ENCODE measurements around the gene DNAJC5.
"Not testable (repeated sequence)": the region's sequence is repeated elsewhere in the genome, so short reads cannot be mapped to it uniquely, and the experiment has no call there.

The DNAJC5 gene

DNA sequence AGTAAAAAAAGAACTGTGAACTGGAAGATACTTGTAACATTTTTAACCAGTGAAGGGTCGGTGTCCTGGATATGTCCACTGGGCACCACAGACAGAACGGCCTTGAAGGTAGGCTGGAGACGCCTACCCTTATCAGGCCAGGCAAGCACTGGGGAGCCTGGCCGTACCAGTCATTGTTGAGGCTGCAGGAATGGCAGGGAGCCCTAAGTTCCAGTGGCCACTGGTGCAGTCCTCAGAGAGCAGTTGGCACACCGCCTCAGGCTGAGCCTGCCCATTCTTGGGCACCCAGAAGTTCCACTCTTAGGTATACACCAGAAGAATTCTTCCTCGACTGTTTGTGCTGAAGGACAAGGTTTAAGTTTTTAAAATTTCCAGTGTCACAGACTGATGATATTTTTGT, 20.5 kb downstream of the DNAJC5 start:
- no peak for DNase-seq

DNA sequence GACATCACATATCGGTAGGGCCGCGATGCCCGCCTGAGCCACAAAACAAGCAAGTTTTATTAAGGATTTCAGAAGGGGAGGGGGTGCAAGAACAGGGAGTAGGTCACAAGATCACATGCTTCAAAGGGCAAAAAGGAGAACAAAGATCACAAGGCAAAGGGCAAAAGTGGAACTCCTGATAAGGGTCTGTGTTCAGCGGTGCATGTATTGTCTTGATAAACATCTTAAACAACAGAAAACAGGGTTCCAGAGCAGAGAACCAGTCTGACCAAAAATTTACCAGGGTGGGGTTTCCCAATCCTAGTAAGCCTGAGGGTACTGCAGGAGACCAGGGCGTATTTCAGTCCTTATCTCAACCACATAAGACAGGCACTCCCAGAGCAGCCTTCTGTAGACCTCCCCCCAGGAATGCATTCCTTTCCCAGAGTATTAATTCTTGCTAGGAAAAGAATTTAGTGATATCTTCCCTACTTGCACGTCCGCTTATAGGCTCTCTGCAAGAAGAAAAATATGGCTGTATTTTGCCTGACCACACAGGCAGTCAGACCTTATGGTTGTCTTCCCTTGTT, 21.5 kb downstream of the DNAJC5 start:
- not testable (repeated sequence) for DNase-seq

DNA sequence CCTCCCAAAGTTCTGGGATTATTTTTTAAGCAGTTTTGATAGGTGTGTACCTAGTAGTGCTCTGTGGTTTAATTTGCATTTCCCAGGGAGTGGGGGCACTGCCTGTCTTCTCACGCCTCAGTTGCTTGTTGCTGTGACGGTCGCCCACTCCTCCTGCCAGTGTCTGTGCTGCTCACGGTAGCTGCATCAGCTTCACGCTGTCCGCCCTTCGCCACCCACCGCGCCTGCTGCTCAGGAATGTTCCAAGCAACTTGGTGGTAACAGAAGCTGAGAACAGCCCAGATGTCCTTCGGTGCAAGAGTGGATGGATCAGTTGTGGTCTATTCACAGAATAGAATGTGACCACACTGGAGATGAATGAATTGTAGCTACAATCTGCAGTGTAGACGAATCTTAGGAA, 22.9 kb downstream of the DNAJC5 start:
- no peak for DNase-seq

DNA sequence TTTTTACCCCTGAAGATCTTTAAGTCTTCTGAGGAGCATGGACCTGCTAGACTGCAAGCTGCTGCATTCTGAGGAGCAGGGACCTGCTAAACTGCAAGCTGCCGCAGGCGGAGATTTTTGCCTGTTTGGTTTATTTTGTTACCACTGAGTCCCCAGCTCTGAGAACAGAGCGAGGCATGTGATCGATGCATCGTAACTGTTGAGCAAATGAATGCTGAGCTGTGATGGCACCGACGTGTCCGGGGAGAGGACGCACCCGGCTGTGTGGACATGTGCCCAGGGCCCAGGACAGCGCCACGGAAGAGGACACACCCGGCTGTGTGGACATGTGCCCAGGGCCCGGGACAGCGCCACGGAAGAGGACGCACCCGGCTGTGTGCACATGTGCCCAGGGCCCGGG, 24.2 kb downstream of the DNAJC5 start:
- DNase-seq = no peak

DNA sequence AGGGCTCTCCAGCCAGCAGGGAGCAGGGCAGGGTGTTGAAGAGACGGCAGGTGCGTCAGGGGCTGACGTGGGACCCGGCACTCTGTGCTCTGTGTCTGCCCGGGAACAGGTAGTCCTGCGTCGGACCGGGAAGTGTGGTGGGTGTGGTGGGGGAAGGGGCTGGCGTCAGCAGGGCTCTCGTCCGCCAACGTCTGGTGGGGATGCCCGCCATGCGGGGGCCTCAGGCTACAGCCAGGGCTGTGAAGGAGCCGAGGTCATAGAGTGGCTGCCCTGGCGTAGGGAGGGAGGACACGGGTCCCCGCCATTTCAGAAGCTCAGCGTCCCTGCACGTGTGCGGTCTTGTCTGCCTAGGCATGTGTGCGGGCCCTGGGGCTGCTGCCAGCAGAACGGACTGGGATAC, 25.3 kb downstream of the DNAJC5 start:
- no peak for DNase-seq

DNA sequence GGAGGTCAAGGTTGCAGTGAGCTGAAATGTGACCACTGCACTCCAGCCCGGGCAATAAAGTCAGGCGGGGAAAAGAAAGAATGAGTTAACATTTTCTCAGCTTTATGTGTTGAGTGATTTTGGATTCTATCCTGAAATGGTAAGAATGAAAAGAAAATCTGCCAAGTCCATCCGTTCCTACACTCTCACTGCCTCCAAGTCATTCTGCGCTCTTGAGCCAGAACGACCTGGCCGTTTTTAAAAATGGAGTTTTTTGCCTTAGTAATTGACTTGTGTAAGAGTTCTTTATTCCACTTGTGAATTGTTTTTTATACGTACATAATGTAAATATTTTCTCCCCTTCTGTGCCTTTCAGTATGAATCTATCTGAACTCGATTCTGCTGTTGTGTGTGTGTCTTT, 28.7 kb downstream of the DNAJC5 start:
- no peak for DNase-seq

DNA sequence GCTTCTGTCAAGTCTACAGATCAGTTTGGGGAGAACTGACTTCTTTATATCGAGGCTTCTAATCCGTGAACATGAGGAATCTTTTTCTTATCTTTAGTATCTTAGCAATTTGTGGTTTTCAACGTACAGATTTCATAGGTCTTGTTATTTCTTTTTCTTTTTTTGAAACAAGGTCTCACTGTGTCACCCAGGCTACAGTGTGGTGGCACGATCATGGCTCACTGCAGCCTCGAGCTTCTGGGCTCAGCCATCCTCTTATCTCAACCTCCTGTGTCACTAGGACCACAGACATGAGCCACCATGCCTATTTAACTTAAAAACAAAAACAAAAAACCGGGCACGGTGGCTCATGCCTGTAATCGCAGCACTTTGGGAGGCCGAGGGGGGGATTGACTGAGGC, 29.3 kb downstream of the DNAJC5 start:
- DNase-seq = no peak

DNA sequence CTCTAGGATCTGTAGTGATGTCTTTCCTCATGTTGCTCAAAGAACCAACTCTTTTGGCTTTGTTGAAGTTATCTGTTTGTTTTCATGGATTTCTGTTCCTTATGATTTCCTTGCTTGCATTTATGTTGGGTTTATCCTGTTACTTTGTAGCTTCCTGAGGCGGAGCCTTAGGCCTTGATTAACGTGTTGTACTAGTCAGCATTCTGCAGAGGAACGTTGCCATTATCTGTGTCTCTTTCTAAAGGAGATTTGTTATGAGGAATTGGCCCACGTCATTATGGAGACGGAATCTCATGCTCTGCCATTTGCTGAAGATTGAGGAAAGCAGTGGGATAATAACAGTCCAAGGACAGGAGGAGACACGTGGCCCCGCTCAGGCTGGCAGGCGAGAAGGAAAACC, 31.4 kb downstream of the DNAJC5 start:
- no peak for DNase-seq

DNA sequence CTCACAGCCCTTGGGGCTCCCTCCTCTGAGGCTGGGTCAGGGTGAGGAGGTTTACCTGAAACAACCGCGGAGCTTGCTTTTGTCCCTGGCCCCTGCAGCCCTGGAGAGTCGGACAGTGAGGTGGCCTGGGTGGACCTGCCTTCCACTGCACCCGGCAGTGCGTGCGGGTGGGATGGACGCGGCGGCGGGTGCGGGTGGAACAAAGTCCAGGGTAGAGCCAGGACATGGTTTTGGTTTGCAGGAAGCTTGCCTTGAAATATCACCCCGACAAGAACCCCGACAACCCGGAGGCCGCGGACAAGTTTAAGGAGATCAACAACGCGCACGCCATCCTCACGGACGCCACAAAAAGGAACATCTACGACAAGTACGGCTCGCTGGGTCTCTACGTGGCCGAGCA, 34.1 kb downstream of the DNAJC5 start:
- DNase-seq = no peak

DNA sequence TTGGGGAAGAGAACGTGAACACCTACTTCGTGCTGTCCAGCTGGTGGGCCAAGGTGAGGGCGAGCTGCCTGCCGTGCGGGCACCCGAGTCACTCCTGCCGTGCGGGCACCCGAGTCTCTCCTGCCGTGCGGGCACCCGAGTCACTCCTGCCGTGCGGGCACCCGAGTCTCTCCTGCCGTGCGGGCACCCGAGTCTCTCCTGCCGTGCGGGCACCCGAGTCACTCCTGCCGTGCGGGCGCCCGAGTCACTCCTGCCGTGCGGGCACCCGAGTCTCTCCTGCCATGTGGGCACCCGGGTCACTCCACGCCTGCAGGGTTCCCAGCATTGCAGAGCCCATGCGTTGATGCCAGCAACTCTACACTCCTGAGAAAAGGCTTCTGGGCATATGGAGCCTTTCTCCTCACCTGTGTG, 34.6 kb downstream of the DNAJC5 start:
- DNase-seq = not testable (repeated sequence)

DNA sequence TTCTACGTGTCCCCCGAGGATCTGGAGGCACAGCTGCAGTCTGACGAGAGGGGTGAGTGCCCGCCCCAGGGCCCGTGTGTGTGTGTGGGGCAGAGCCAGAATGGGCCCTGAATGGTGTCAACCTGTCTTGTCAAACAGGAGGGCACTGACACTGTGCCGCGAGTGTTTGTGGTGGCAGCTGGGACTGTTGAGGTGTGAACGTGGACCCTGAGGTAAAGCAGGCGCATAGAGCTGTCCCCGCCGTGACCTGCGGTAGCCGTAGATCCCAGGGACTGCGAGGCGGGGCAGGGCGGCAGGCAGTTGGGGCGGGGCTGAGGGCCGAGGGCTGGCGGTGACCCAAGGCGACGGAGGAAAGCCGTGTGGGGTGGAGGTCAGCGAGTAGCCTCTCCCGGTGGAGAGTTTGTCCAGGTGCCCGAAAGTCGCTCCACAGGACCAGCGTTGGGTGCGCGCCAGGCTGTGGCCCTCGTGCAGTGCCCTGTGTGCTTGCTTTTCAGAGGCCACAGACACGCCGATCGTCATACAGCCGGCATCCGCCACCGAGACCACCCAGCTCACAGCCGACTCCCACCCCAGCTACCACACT, 36.1 kb downstream of the DNAJC5 start:
- DNase-seq = no peak

DNA sequence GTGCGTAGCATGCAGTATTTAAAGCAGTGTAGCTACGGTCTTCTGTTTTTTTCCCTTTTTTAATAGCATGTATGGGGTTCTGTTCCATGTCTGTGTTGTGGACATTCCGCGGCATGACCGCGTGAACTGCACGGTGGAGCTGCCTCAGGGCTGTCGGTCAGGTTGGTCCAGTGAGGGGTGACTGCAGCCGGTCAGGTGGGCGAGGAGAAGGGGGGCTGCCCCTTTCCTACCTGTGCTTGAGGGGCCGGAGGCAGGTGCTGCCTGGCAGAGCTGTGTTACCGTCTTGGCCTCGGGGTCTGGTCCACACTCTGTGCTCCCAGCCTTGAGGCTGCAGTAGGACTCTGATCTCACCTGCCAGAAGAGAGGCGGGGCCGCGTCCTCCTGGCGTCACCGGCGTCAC, 36.8 kb downstream of the DNAJC5 start:
- no peak for DNase-seq

DNA sequence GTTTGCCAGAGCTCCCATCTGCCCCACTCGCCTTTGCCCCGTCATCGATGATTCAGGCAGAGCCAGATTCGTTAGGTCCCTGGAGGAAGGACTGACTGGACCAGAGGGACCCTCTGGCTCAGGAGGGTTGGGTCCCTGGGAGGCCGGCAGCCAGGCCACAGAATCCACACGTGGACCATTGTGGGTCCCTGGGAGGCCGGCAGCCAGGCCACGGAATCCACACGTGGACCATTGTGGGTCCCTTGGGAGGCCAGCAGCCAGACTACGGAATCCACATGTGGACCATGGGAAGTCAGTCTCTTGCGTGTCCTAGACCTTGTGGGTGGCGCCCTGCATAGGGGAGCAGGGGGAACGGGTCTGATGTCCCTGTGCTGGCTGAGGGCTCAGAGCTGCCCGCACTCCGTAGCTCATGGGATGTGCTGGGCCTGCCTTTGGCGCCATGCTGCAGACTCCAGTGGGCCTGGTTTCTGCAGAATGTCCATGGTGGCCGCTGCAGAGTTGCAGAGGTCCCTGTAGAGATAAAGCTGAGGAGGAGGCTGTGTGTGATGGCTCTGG, 37.8 kb downstream of the DNAJC5 start:
- no peak for DNase-seq

DNA sequence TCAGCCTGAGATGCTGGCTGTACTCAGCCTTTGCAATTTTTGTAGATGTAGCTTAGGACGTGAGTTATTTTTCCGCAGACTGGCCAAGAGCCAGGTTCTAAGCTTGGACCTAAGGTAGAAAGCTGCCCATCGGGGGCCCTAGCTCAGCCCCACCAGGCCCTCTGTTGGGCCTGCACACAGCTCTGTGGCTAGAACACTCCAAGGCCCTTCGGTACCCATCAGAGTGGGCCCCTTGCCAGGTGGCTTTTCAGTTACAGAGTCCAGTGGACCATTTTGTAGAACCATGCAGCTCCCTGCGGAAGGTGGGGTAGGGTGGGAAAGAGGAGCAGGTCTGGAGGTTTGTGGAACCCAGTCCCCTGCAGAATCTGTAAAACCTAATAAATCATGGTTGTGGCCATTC, 38.7 kb downstream of the DNAJC5 start:
- no peak for DNase-seq

DNA sequence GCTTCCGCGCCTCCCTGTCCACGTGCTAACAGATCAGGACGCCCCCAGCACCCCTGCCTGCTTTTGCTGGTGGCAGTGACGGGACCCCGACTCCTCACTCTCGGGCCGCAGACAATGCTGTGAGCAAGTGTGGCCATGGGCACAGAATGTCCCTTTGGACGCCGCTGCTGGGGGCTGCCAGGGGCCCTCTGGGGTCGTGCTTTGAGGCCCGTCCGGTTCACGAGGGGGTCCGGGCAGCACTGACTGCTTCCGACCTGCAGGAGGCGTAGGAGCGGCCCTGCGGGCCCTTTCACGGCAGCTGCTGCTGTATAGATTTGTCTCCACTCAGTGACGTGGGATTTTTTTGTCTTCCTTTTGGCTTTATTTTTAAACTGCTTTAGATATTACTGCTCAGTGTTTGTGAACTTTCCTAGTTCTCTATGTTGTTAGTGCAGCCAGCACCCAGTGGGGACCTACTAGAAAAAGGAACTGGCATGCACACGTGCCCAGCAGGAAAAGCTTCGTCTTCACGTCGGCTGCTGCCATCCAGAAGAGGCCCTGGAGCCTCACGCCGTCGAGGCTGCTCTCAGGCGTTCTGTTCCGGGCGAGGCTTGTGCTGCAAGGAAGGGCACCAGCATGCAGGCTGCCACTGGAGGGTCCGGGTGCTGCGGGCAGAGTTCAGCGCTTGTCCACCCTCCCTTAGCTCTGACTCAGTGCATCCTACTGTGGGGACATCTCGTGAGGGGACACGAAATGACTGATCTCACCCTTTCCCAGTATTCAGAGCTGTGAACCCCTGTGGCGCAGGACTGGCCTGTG, 39.5 kb downstream of the DNAJC5 start:
- DNase-seq = no peak

DNA sequence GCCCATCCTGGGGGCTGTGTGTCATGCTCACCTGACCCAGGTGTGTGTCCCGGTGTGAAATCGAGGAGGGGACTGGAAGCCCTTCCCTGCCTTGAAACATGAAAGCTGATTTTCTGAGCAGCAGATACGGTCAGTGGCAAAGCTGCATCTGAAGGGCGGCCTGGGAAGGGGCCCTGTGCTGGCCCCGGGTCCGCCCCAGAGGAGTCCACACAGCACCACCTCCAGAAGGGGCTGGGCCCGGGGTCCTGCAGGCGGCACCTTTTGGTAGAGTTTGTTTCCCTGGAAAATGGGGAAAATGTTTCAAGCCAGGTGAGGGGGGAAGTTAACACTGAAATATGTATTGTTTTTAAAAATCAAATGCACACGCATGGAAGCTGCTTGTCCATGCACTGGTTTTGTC, 40.5 kb downstream of the DNAJC5 start:
- no peak for DNase-seq

DNA sequence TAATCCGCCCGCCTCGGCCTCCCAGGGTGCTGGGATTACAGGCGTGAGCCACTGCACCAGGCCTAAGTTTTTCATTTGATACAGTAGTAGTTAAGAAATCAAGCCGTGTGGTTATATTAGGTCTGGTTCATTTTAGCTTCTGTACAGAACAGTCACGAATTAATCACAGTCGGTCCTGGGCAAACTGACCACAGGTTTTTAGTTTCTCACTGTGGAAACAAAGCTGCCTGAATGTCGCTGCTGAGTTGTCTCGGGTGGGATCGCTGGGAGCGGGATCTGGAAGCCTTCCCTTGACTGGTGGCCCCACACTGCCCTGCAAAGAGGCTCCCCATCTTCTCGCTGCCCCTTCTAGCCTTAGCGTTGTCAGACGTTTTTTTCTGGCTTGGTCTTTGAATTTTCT, 42.7 kb downstream of the DNAJC5 start:
- no peak for DNase-seq

DNA sequence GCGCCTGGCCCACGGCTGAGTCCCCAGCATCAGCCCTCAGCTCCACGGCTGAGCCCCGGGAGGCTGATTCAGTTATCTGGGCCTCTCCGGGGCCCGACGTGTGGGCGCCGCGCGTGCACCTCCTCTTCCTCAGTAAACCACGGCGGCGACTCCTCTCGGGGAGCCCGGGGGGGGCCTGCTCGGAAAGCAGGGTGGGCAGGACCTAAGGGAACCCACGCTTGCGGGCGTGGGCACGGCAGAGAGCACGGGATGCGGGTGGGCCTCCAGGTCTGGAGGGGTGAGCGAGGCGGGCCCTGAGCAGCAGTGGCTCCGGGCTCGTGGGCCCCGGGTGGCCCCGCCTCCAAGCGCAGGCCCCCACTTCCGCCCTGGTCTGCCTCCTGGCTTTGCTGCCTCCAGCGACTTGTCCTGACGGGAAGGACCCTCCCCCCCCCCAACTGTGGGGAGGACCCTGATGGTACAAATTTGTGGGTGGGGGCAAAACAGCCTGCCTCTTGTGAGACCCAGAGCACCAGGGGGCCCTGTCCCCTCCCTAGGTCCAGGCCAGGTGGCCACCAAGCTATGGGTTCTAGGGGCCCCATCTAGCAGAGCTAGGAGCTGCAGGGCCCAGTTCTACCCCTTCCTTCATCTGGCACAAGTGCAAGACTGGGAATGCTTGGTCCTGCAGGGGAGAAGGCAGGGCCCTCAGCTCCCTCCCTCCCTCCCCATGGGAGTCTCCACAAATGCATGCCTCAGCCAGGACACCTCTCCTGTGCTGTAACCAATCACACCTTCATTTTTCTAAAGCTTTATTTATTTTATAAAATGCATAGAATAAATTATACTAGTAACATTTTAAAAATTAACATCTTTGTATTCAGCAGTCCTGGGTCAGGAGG, 44.4 kb downstream of the DNAJC5 start:
- DNase-seq = no peak

DNA sequence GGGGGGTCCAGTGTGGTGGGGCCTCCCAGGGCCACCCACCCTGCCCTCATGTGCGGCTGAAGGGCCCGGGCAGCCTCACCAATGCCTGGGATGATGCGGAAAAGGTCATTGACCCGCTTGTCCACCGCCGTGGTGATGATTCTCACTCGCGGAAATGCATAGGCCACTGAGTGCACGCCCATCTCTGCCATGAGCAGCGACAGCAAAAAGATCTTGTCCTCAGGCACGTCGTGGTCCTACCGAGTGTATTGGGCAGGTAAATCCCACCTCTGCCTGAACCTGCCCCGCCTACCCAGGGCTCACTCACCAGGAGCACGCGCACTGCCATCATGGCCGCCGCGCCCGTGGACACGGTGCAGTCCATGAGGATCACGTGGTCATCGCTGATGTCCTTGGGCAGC, 45.1 kb downstream of the DNAJC5 start:
- DNase-seq = no peak

DNA sequence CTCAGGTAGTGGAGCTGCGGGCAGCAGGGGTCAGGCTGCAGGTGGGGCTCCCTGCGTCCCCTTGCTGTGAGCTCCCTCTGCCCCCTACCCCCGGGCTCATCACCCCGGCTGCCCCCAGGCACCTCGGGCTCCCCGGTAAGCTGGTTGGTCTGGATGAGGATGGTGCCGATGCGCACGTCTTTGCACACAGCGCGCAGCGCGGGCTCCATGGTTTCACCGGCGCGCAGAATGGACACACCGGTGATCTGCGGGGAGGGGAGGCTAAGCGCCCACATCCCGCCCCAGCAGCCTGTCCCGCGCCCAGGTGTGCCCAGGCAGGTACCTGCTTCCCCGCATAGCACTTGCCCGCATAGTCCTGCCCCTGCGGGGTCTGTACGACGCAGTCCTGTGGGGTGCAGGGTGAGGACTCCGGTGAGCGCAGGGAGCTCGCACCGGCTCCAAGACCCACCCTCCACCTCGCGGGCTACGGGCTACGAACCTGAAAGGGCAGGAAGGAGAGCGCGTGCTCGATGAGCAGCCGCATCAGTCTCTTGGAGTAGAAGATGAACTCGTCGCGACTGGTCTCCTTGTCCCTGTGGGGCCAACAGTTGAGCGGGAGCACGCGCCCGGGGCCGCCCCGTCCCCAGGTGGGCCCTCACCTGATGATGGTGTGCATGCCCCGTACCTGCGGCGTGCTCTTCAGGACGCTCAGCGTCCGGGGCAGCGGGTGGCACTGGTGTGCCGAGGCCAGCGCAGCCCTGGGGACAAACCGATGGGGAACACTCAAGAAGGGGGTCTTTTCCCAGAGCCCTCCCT, 45.7 kb downstream of the DNAJC5 start:
- DNase-seq = no peak

DNA sequence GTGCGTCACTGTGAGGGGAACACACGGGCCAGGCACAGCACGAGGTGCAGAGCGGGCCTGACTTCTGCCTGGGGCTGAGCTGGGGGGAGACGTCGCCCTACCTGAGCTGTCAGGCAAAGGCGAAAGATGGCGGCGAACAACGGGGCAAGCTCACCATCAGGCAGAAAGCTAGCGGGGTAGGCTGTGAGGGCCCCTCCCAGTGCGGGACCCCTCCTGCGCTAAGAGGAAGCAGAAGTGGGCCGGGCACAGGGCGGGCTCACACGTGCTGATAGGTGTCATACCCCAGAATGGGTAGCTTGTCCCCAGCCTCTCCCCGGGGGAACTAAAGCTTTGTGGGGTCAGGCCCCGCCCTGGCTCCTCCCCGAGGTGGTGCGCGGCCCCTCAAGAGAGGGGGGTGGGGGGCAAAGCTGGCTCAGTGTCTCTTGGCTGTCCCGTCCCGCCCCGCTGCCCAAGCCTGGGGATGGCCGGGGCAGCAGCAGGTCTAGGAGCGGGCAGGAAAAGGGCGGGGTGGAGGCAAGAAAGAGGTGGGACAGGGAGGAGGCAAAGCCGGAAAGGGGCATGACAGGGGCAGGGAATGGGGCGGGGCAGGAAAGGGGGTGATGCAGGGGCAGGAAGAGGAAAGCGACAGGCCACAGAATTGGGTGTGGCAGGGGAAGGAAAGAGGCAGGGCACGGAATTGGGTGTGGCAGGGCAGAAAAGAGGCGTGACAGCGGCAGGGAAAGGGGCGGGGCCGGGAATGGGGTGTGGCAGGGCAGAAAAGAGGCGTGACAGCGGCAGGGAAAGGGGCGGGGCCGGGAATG, 46.6 kb downstream of the DNAJC5 start:
- DNase-seq = peak; percentile 82

All from activated CD4-positive, alpha-beta T cell treated with anti-CD3 and anti-CD28 coated beads for 48 hours (primary cell).